Neuronal stem cell (in vitro differentiated cells): Measurements from ENCODE around the gene RAB26.
"Not testable (repeated sequence)": the region's sequence is repeated elsewhere in the genome, so short reads cannot be mapped to it uniquely, and the experiment has no call there.

Experiments used
- DNase-seq: peaks from one replicate; pipeline ENCODE4 v3.0.0-alpha.2; 2013; ENCODE audit warnings: low spot score
- H2AFZ ChIP-seq: one replicate; pipeline ENCODE4 v1.6.1; 2013; ENCODE audit warnings: mild to moderate bottlenecking, low read length, inconsistent platforms
- H2AK5ac ChIP-seq: 2 replicates; pipeline ENCODE4 v1.6.1; 2013; ENCODE audit warnings: low read depth, mild to moderate bottlenecking, inconsistent platforms, low read length, moderate library complexity, mixed read lengths
- H2BK120ac ChIP-seq: 2 replicates; pipeline ENCODE4 v1.6.1; 2013; ENCODE audit warnings: low read depth, mild to moderate bottlenecking, inconsistent platforms, low read length, moderate library complexity, mixed read lengths
- H2BK12ac ChIP-seq: one replicate; pipeline ENCODE4 v1.6.1; 2013; ENCODE audit warnings: low read length, inconsistent platforms
- H2BK15ac ChIP-seq: 2 replicates; pipeline ENCODE4 v1.6.1; 2013; ENCODE audit warnings: mild to moderate bottlenecking, low read length, inconsistent platforms, mixed read lengths
- H2BK5ac ChIP-seq: one replicate; pipeline ENCODE4 v1.6.1; 2013; ENCODE audit warnings: inconsistent platforms, mild to moderate bottlenecking, low read length, moderate library complexity
- H3K14ac ChIP-seq: one replicate; pipeline ENCODE4 v1.6.1; 2013; ENCODE audit warnings: low read length, inconsistent platforms
- H3K18ac ChIP-seq: 2 replicates; pipeline ENCODE4 v1.6.1; 2013; ENCODE audit warnings: low read length, inconsistent platforms
- H3K23ac ChIP-seq: 2 replicates; pipeline ENCODE4 v1.6.1; 2013; ENCODE audit warnings: low read depth, mild to moderate bottlenecking, mixed read lengths, low read length, inconsistent platforms; ENCODE audit not compliant: poor library complexity
- H3K27ac ChIP-seq: replicated peaks from 3 replicates; pipeline ENCODE4 v1.5.1; 2013; ENCODE audit warnings: low read length, inconsistent platforms
- H3K27me3 ChIP-seq, 3 experiments: 2 replicates each; pipeline ENCODE4 v1.6.1; 2013; ENCODE audit warnings: low read length in 3 of 3, mild to moderate bottlenecking in 2 of 3, inconsistent platforms in 1 of 3, low read depth in 1 of 3, mixed read lengths in 1 of 3, moderate library complexity in 1 of 3; ENCODE audit not compliant: control insufficient read depth in 3 of 3, insufficient read depth in 3 of 3
- H3K36me3 ChIP-seq, 2 donors: replicated peaks in 1 of 2; 2 replicates each; pipeline ENCODE4 v1.6.1; 2013; ENCODE audit warnings: low read length in 2 of 2; ENCODE audit not compliant: control insufficient read depth in 2 of 2, insufficient read depth in 2 of 2
- H3K4ac ChIP-seq: 2 replicates; pipeline ENCODE4 v1.6.1; 2013; ENCODE audit warnings: inconsistent platforms, mild to moderate bottlenecking, low read length, moderate library complexity
- H3K4me1 ChIP-seq, 2 donors: 1 replicate in 1 of 2; 2 replicates in 1 of 2; pipeline ENCODE4 v1.6.1; 2013; ENCODE audit warnings: low read length in 2 of 2, low read depth in 1 of 2; ENCODE audit not compliant: control insufficient read depth in 2 of 2, insufficient read depth in 1 of 2
- H3K4me2 ChIP-seq: one replicate; pipeline ENCODE4 v1.6.1; 2013; ENCODE audit warnings: mild to moderate bottlenecking, low read length, inconsistent platforms; ENCODE audit not compliant: insufficient read depth, poor library complexity, severe bottlenecking
- H3K4me3 ChIP-seq, 2 donors: 2 replicates each; pipeline ENCODE4 v1.5.1; 2013; ENCODE audit warnings: low read length in 2 of 2, mild to moderate bottlenecking in 2 of 2, inconsistent platforms in 1 of 2, moderate library complexity in 1 of 2
- H3K79me1 ChIP-seq: one replicate; pipeline ENCODE4 v1.6.1; 2013; ENCODE audit warnings: low read depth, mild to moderate bottlenecking, inconsistent platforms, low read length, moderate library complexity
- H3K9ac ChIP-seq: one replicate; pipeline ENCODE4 v1.6.1; 2013; ENCODE audit warnings: mild to moderate bottlenecking, low read depth, low read length, inconsistent platforms; ENCODE audit not compliant: poor library complexity
- H3K9me3 ChIP-seq, 2 donors: replicated peaks in 1 of 2; 2 replicates each; pipeline versions ENCODE3 to v1.6.1; 2013; ENCODE audit warnings: low read length in 2 of 2, mild to moderate bottlenecking in 2 of 2, inconsistent platforms in 1 of 2, low read depth in 1 of 2, mixed read lengths in 1 of 2, moderate library complexity in 1 of 2; ENCODE audit not compliant: control insufficient read depth in 2 of 2, insufficient read depth in 1 of 2
- H4K8ac ChIP-seq: one replicate; pipeline ENCODE4 v1.6.1; 2013; ENCODE audit warnings: low read depth, mild to moderate bottlenecking, inconsistent platforms, low read length, moderate library complexity
- H4K91ac ChIP-seq: one replicate; pipeline ENCODE4 v1.6.1; 2013; ENCODE audit warnings: low read length, low read depth, mild to moderate bottlenecking, inconsistent platforms; ENCODE audit not compliant: poor library complexity
- WGBS, 2 donors: extraction: QIAGEN DNeasy Blood & Tissue Kit; methylation state at CpG; one replicate each; pipeline ENCODE4 v1.1.7; 2013; ENCODE audit warnings: missing lambda C conversion rate in 2 of 2, mixed read lengths in 1 of 2; ENCODE audit not compliant: insufficient read length in 2 of 2, insufficient replicate concordance in 1 of 2; ENCODE audit errors: extremely low coverage in 2 of 2; 5-methylcytosine and 5-hydroxymethylcytosine counted together

Gene RAB26

GRCh38 chr16:2114225-2114624 lies 34.2 kb upstream of the RAB26 start:
- H3K79me1 ChIP-seq, H3K4me3 ChIP-seq, H3K18ac ChIP-seq, H4K8ac ChIP-seq, H2BK15ac ChIP-seq, H2BK5ac ChIP-seq, H2BK120ac ChIP-seq, DNase-seq, H3K4me2 ChIP-seq, H3K9me3 ChIP-seq, H2BK12ac ChIP-seq, H2AK5ac ChIP-seq, H3K9ac ChIP-seq, H3K4ac ChIP-seq, H3K27ac ChIP-seq, H3K14ac ChIP-seq, H3K27me3 ChIP-seq, H4K91ac ChIP-seq, H3K4me1 ChIP-seq, H2AFZ ChIP-seq, H3K23ac ChIP-seq: not testable (repeated sequence)
- WGBS, 2 donors, result no CpG with 5 or more reads among the region's 26 CpGs
- peaks cover 0 to 17% of the 10 kb centered on the region in 2 donors for H3K36me3 ChIP-seq

GRCh38 chr16:2114885-2115590 lies 33.4 kb upstream of the RAB26 start:
- H2AFZ ChIP-seq, H3K23ac ChIP-seq, H4K8ac ChIP-seq, H3K14ac ChIP-seq, H2BK5ac ChIP-seq, H3K79me1 ChIP-seq, H2AK5ac ChIP-seq, H3K9ac ChIP-seq, H3K4me3 ChIP-seq, H3K4me2 ChIP-seq, H3K18ac ChIP-seq, H3K4ac ChIP-seq, H3K4me1 ChIP-seq, H2BK12ac ChIP-seq, H3K9me3 ChIP-seq, DNase-seq, H2BK120ac ChIP-seq, H4K91ac ChIP-seq, H3K27ac ChIP-seq, H2BK15ac ChIP-seq, H3K27me3 ChIP-seq: not testable (repeated sequence)
- peaks cover 0 to 13% of the 10 kb centered on the region in 2 donors for H3K36me3 ChIP-seq
- no CpG with 5 or more reads among the region's 34 CpGs for WGBS, 2 donors

DNA sequence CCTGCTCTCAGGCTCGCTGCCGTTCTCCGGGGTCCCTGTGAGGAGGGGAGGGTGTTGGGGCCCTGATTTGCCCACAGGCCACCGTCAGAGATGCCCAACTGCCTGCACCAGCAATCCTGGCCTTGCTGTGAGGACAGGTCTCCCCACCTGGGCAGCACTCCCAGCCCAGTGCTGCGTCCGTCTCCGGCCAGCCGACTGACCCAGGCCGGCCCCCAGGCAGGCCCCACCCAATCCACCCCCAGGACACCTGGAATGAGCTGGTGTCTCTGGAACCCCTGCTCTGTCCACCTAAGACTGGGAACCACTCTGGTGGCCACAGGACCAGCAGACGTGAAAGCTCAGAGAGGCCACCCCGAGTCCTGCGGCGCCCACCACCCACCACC lies 32.8 kb upstream of the RAB26 start:
- Histone ChIP-seq H3K23ac (no peak overlapping the region), H3K4me1 (no peaks in the 10 kb centered on the region), H2BK120ac (no peak overlapping the region), H3K9me3 (no peaks in the 10 kb centered on the region), H3K4ac (no peak overlapping the region), H4K8ac (no peak overlapping the region), H2BK12ac (no peak overlapping the region), H4K91ac (no peak overlapping the region), H3K9ac (no peak overlapping the region), H3K14ac (no peak overlapping the region), H3K4me3 (no peak overlapping the region), H3K4me2 (no peak overlapping the region), H3K27ac (no peak overlapping the region), H2AK5ac (no peak overlapping the region), H3K18ac (no peak overlapping the region), H3K79me1 (peaks cover 3% of the 10 kb centered on the region), H2BK5ac (no peak overlapping the region), H2AFZ (no peak overlapping the region), H3K27me3 (no peaks in the 10 kb centered on the region), H2BK15ac (no peak overlapping the region), H3K36me3 (peaks cover 0 to 13% of the 10 kb centered on the region in 2 donors)
- WGBS, 2 donors, result no CpG with 5 or more reads among the region's 13 CpGs
- no peak for DNase-seq

GRCh38 chr16:2116428-2116827 lies 32.0 kb upstream of the RAB26 start:
- not testable (repeated sequence) for H3K4me1 ChIP-seq, H4K91ac ChIP-seq, H3K4me2 ChIP-seq, H3K27ac ChIP-seq, H2AK5ac ChIP-seq, H3K14ac ChIP-seq, H3K36me3 ChIP-seq, H3K9ac ChIP-seq, H3K79me1 ChIP-seq, H2AFZ ChIP-seq, H3K9me3 ChIP-seq, DNase-seq, H2BK12ac ChIP-seq, H3K18ac ChIP-seq, H4K8ac ChIP-seq, H3K23ac ChIP-seq, H3K4me3 ChIP-seq, H2BK5ac ChIP-seq, H3K4ac ChIP-seq, H3K27me3 ChIP-seq, H2BK15ac ChIP-seq, H2BK120ac ChIP-seq
- no CpG with 5 or more reads among the region's 24 CpGs for WGBS, 2 donors
